ENCODE data around the gene NCOR1.
"Not testable (repeated sequence)": the region's sequence is repeated elsewhere in the genome, so short reads cannot be mapped to it uniquely, and the experiment has no call there.

NCOR1 gene
- total RNA-seq, result 182 to 303 (median 301) reads per million in 3 experiments

DNA sequence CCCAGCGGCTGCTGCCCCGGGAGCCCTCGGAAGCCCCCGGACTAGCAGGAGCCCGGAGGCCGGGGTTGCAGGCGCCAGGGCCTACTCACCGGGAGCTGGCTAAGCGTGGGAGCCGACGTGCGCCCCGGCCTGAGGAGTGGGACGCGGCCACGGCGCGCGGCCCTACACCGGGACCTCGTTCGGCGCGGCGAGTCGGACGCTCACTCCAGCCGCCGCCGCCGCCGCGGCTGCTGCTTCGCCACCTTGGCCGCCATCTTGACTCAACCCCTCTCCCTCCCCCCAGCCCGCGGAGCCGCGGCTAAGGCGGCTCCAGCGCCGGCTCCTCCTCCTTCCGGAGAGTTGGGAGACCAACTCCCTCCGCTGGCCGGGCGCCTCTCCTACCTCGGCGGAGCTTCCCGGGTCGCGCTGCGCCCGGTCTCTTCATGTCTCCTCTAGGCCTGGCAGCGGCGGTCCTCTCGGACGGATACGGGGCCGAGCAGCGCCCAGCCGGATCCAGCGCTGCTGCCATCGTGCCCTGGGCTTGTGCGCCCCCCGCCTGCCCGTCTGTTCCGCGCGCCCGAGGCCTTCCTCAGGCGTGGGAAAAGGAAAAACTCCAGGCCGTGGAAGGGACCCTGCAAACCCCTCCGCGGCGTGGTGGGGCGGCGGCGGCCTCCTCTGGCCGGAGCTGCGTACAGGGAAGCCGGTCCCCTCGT, at the start of gene NCOR1:
Gene NCOR1, minus strand, starts transcription at position 262 of the 692 bp plus-strand sequence. CDS start 20,965 bp downstream, outside the sequence.
- peak; percentile 83 for DNase-seq

DNA sequence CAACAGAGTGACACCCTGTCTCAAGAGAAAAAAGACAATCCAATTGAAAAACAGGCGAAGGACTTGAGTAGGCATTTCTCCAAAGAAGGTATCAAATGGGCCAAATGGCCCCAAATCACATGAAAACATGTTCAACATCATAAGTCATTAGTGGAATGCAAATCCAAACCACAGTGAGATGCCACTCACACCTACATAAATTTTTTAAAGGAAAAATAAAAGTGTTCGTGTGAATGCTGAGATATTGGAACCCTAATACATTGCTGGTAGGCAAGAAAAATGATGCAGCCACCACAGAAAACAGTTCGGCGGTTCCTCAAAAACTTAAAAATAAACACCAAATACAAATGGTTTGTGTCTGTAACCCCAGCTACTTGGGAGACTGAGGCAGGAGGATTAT, 46.9 kb upstream of the NCOR1 start:
- no peak for DNase-seq

DNA sequence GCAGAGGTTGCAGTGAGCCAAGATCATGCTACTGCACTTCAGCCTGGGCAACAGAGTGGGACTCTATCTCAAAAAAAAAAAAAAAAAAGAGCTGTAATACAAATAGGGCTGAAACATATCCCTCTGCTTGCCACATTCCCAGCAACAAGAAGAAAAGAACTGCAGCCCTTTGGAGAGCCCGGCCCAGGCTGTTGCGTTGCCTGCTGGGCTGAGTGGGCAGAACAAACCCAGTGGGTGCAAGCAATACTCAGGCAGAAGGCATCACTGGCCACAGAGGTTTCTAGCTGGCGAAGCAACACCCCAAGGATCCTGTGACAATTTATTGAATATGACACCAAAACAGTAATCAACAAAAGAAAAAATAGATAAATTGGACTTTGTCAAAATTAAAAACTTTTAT, 45.7 kb upstream of the NCOR1 start:
- no peak for DNase-seq

DNA sequence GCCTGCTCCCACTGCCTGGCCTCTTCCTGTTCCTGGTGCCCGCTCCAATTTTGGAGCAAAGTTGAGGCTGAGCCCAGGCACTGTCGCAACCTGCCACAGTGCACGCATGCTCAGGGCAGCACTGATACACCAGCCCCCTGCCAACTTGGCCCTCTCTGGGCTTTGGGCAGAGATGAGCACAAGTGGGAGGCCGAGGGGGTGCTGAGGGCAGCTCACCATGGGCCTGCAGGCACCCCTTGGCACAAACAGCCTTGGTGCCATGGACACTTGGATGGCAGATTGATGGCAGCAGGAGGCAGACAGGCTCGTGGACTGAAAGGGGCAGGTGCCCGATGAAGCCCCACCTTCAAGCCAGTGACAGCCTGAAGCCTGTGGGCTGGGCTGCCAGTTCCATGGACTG, 44.6 kb upstream of the NCOR1 start:
- DNase-seq, result no peak

DNA sequence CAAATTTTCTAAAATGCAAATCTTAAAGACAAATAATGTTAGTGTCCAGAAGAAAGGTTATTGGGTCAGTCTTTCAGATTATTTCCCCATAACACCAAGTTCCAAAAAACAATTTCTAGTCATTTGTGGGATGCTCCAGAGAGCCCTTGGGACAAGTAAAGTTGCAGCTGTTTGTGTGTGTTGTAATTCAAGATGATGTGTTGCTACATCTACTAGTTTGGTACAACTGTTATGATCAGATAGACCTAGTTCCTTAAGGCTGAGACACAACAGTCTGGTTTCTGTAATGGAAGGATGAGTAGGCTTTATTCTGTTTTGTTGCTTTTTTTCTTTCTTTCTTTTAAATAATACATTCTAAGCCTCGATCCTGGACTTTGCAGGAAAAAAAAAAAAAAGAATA, 43.6 kb upstream of the NCOR1 start:
- no peak for DNase-seq

DNA sequence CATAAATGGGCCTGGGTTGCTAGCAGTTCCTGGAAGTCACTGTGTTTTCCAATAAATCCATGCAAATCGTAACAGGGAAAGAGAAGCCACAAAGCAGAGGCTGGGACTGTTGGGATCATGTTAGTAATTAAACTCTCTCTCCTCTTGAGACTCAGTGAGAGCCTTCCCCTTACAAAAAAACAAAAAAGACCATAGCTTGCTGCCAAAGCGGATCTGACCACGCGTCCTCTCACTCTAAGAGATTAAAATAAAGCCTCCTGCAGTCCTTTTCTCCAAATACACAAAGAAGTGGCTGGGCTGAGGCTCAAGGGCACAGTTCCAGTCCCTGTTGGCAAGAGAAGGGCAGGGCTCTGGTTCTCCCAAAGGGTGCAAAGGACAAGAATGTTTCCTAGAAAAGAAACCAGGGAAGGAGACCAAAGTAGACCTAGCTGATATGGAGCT, 40.2 kb upstream of the NCOR1 start:
- DNase-seq, result no peak

DNA sequence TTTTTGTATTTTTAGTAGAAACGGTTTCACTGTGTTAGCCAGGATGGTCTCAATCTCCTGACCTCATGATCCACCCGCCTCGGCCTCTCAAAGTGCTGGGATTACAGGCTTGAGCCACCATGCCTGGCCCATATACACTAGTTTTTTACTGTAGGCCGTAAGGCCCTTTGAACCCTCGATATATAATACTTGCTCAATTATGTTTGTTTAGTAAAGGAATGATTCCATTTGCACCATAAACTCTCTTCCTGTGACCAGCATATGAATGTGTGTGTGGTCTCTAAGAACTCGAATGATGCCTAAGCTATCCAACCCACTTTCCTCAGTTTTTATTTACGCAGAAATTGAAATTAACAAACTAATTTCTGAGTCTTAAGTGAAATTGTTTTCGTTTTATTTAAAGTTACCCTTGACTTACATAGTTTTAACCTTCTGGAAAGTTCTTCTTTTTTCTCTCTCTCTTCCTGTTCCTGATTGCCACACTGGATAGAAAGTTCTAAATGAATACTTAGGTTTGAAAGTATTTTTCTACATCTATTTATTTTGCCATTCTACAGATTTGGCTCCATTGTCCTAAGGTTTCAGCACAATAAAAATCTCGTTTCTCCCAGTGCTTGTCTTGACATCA, 39.6 kb upstream of the NCOR1 start:
- no peak for DNase-seq

DNA sequence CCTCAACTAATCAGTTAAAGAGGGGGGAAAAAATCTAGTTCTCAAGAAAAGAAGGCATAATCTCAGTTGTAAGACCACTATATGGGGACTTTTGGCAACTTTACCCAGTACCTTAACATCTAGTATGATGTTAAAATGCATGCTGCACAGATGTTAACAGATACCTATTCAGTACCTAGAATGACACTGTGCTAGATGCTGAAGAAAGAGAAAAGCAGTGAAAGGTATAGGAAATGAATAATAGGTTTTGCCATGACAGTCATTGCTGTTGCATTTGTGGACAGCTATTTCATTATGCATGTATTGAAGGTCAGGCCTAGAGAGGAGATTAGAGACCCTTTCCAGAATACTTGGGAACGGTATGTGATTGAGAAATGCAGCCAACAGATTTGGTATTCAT, 36.2 kb upstream of the NCOR1 start:
- DNase-seq, result no peak

DNA sequence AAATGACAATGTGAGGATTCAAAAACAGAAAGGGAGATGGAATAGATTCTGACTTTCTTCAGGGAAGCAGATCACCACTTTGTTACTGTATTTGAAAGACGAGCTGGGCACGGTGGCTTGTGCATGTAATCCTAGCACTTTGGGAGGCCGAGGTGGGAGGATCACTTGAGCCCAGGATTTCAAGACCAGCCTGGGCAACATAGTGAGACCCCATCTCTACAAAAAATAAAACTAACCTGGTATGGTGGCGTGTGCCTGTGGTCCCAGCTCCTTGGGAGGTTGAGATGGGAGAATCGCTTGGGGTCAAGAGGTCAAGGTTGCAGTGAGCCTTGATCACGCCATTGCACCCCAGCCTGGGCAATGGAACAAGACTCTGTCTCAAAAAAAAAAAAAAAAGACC, 35.7 kb upstream of the NCOR1 start:
- DNase-seq, result no peak

DNA sequence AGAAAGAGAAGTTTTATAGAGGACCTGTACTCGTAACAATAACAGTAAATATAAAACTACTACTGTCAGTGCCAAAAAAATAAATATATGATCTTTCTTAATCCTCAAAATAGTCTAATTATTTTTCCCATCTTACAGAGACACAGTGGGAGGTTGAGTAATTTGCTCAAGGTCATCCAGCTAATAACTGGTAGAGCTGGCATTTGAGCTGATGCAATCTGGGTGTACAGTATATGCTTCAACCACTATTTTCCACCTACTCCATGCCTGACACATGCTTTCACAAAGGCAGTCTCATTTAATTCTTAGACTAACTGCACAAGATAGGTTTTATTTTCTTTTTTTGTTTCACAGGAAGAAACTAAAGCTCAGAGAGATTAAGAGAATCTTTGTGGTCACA, 35.3 kb upstream of the NCOR1 start:
- DNase-seq, result no peak

DNA sequence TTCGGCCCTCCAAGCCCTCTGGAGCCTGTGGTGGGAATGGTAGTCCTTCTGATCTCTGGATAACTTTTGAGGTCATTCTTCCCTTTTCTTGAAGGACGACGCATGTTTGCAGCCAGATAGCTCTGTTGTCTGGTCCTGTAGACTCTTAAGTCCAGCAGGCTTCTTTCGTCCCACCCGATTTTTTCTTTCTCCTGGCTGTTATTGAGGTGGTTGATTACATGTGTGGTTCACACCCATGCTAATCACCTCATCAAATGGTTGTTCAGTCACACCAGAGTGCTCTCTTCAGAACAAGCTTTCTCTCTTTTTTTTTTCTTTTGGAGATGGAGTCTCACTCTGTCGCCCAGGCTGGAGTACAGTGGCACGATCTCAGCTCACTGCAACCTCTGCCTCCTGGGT, 32.3 kb upstream of the NCOR1 start:
- no peak for DNase-seq

DNA sequence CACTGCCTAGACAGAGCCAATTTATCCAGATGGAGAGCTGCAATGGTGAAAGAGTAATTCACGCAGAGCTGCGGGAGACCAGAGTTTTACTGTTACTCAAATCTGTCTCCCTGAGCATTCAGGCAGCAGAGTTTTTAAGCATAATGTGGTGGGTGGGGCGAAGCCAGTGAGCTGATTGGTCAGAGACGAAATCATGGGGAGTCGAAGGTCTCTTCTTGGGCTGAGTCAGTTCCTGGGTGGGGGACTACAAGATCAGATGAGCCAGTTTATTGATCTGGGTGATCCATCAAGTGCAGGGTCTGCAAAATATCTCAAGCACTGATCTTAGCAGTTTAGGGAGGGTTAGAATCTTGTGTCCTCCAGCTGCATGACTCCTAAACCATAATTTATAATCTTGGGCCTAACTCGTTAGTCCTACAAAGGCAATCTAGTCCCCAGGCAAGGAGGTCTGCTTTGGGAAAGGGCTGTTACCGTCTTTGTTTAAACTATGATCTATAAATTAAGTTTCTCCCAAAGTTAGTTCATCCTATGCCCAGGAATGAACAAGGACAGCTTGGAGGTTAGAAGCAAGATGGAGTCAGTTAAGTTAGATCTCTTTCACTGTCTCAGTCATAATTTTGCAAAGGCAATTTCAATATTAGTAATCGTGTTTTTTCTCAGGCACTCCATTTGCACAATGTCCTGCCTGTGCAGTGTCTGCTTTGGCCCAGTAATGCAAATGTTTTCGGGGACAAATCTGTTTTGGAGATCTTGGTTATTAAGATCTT, 28.6 kb upstream of the NCOR1 start:
- DNase-seq, result no peak

DNA sequence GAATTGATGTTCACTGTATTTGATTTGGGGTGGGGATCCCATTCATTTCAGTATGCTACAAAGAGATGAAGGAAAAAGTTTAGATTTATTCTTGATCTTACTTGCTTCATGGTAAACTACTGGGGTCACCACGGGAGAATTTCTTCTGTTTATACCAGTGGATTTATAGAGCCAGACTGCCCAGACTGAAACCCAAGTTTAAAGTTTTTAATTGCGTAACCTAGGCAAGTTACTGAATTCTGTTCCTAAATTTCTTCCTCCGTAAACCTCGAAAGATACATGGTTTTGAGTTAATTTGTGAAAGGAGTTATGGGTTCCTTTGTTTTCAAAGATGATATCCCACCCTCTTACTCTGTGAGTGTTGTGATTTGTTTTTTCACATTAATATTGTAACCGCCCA, 28.1 kb upstream of the NCOR1 start:
- DNase-seq, result no peak

DNA sequence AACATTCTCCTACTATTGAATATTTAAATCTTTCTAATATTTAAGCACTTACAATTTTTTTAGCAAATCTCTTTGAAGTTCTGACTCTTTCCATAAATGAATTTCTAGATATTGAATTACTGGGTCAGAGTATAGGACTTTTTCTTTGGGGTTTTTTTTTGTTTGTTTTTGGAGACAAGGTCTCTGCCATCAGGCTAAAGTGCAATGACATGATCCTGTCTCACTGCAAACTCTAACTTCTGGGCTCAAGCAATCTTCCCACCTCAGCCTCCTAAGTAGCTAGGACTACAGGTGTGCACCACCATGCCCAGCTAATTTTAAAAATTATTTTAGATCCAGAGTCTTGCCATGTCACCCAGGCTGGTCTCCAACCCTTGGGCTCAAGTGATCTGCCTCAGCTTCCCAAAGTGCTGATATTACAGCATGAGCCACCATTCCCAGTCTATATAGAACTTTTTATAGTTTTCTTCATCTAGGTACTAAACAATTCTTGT, 26.6 kb upstream of the NCOR1 start:
- no peak for DNase-seq

DNA sequence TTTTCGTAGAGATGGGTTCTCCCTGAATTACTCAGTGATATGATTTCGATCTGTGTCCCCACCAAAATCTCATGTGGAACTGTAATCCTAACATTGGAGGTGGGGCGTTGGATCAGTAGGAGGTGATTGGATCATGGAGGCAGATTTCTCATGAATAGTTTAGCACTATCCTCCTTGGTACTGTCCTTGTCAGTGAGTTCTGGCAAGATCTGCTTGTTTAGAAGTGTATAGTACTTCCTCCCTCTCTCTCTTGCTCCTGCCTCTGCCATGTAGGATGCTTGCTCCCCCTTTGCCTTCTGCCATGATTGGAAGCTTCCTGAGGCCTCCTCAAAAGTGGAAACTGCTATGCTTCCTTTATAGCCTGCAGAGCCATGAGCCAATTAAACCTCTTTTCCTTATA, 24.6 kb upstream of the NCOR1 start:
- DNase-seq, result no peak

DNA sequence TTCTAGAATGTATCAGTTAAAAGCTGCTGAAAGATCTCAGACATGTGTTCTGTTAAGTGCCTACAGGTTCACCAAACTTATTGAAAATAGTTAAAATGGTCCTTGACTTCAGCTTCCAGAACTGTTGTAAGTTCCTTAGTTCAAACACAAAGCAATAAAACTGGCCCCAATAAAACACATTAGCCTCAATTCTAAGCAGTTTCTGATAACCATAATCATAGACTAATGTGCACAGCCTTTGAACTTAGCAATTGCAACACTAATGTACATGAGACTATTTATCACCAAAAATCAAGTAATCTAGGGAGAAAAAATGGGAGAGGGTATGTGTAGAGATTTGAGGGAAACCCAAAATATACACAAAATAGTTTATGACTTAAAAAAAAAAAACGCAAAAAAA, 17.1 kb upstream of the NCOR1 start:
- no peak for DNase-seq

DNA sequence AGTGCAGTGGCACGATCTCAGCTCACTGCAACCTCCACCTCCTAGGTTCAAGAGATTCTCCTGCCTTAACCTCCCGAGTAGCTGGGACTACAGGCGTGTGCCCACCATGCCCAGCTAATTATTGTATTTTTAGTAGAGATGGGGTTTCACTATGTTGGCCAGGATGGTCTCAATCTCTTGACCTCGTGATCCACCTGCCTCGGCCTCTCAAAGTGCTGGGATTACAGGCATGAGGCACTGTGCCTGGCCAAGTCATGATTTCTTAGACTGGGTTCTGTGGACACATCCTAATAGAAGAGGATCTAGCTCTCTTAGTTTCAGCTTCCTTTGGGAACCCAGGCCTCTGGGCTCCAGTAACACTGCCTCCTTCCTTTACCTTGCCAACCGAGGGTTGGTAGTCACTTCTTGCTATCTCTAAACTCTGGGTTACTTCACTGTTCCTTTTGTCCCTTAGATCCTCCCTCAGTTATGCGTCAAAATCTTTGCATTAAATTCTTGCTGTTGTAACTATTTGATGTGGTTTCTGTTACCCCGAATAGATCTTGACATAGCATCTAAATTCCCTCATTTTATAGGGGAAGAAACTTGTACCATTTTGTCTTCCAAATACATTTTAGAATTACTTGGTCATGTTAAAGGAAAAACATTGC, 14.7 kb upstream of the NCOR1 start:
- not testable (repeated sequence) for DNase-seq

DNA sequence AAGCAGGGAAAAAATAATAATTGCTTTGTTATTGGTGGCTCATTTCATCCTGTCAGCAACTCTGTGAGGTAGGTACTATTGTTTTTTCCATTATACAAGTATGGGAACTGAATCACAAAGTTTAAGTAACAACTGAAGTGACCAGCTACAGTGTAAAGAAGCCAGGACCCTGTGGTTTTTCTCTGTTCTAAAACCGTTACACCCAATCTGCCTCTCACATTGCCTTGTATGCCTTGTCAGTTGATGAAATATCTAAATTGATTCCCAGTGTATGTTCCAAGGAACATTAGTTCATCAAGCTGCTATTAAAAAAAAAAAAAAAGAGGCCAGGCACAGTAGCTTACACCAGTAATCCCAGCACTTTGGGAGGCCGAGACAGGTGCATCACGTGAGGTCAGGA, 7.1 kb upstream of the NCOR1 start:
- DNase-seq, result no peak

DNA sequence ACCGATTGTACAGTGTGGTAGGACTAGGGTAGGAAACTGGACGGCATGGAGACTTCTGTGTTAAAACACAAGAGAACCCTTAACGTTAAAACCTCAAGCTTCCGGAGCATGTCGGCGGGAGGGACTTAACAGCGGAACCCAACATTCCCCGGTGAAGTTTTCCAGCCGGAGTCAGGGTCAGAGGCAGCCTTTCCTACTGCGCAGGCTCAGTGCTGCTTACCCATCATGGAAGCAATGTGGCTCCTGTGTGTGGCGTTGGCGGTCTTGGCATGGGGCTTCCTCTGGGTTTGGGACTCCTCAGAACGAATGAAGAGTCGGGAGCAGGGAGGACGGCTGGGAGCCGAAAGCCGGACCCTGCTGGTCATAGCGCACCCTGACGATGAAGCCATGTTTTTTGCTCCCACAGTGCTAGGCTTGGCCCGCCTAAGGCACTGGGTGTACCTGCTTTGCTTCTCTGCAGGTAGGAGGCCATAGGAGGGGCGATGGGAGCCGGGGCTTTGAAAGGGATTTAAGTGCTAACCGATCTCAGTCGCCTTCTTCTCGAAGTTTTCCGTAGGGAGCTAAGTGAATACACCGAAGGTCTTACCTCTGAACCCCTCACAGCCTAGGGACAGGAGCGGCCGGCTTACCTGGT, 1.8 kb upstream of the NCOR1 start, which contains the start of gene PIGL:
Gene PIGL, plus strand, starts transcription at position 209 of the 634 bp plus-strand sequence. Its CDS starts 17 bp downstream, at position 226.
- peak; percentile 71 for DNase-seq

DNA sequence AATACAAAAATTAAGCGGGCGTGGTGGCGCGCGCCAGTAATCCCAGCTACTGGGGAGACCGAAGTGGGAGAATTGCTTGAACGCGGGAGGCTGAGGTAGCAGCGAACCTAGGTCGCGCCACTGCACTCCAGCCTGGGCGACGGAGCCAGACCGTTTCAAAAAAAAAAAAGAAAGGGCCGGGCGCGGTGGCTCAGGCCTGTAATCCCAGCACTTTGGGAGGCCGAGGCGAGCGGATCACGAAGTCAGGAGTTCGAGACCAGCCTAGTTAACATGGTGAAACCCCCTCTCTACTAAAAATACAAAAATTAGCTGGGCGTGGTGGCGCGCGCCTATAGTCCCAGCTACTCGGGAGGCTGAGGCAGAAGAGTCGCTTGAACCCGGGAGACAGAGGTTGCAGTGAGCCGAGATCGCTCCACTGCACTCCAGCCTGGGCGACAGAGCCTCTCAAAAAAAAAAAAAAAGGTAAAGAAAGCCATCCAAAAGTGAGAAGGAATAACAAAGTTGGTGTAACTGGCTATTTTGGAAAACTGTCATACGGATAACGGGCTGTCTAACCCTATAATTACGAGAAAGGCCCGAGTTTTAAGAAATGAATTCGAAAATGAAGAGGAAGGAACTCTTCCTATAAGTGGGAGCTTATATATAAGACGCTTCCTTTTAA, 1.1 kb upstream of the NCOR1 start:
- DNase-seq, result not testable (repeated sequence)

DNA sequence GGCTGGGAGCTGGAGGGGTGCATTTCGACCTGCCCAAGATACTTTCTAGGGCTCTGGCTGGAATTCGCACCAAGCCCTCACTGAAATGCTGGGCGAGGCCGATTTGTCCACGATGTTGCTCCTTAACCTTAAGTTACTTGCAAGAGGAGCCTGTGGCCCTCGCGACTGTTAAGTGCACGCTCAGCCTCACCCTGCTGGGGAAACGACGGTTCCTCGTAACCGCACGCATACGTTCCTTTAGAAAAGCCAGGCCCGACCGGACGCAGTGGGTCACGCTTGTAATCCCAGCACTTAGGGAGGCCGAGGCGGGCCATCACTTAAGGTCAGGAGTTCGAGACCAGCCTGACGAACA, 607 bp upstream of the NCOR1 start:
- DNase-seq, result no peak

DNA sequence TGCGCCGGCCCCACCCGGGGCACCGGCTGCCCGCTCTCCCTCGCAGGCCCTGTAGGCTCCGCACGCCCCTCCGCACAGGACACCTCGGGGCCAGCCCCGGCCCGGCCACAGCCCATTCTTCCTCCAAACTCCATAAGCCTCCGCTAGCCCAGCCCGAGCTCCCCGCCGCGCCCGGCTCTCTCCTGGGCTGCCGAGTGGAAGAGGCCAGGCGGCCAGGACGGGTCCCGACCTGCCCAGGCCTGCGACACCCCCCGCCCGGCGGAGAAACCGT, 397 bp downstream of the NCOR1 start:
- no peak for DNase-seq

Measured in central memory CD4-positive, alpha-beta T cell (primary cell).